OCI-M1 (cell line): ENCODE results near the gene TENM3.

ENCODE experiments used
- DNase-seq: peaks from one replicate; lab custom pipeline; 2025; lab: John Stamatoyannopoulos, UW

Gene TENM3

GRCh38 chr4:182741054-182741453, 497.9 kb downstream of the TENM3 start:
- DNase-seq, result no peak

- no peak for DNase-seq
These were observed 498.7 kb downstream of the TENM3 start for GRCh38 chr4:182741914-182742313.

GRCh38 chr4:182743815-182744214, 500.6 kb downstream of the TENM3 start:
- DNase-seq, result no peak

DNA sequence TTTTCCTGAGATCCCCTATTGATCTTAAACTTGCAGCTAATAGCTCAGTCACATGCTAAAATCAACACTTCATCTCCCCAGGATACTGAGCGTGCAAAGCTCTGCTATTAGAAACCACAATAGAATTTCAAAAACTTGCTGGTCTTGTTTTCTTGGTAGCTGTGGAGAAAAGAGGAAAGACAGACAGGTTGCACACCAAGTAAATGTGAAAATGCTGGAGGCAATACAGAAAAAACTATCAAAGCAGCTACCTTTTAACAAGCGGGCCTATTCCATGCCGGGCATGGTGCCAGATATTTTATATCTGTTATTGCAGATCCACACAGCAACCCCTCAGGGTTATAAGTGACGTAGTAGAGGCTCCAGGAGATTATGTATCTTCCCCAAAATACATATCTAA, 502.0 kb downstream of the TENM3 start:
- peak; percentile 94 for DNase-seq

DNA sequence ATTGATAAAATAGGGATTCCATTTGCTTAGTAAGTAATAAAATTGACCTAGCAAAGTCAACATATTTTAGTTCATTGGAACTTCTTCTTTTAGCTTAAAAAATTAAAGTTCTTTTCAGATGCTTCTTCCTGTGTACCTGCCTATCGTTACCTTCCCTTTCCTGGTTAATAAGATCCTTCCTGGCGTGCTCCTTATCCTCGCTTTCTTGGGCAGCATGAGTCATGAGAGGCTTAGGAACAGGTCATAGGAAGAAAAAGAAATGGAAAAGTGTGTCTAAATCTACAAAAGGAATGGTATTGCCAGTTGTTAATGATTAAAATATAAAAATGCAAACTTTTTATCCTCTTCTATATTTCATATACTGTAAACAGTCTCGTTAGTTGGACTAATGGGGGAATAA, 503.7 kb downstream of the TENM3 start:
- no peak for DNase-seq

DNA sequence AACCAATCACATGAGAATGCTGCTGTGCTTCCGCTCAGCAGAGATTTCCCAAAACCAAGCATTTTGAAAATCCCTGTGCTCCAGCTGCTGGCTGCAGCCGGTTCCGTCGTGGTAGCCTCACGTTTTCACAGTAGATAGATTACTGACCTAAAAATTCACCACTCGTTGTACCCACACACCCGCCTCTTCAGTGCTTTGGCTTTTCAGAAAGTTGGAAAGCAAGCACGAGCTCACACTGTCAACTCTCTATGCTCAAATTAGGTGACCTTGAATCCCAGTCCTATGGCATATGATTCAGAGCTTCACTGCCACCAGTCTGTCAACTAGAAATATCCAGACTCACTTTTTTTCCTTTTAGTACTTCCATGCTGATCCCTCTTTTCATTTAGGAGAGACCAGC, 505.1 kb downstream of the TENM3 start:
- no peak for DNase-seq

DNA sequence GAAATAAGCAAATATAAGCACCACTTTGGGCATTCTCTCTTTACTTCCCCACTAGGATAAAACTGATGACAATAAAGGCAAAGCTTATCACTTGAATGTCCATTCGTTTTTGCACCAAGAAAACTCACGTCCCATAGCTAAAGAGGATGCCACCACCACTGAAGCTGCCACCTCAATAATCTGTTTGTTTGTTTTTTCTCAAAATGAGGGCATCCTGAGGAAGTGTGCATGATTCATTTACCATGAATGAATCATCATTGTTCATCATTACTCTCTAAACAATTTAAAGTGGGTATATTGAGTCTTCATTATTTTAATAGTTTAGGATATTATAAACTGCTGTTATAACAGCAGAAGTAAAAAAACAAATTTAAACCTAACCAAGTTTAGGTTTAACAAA, 505.7 kb downstream of the TENM3 start:
- no peak for DNase-seq

GRCh38 chr4:182749667-182750167, 506.5 kb downstream of the TENM3 start:
- DNase-seq, result no peak

- no peak for DNase-seq
These were observed 509.1 kb downstream of the TENM3 start for GRCh38 chr4:182752158-182752910.

- DNase-seq, result no peak
These were observed 511.7 kb downstream of the TENM3 start for GRCh38 chr4:182754895-182755294.

- DNase-seq, result no peak
These were observed 513.0 kb downstream of the TENM3 start for GRCh38 chr4:182756161-182756690.

DNA sequence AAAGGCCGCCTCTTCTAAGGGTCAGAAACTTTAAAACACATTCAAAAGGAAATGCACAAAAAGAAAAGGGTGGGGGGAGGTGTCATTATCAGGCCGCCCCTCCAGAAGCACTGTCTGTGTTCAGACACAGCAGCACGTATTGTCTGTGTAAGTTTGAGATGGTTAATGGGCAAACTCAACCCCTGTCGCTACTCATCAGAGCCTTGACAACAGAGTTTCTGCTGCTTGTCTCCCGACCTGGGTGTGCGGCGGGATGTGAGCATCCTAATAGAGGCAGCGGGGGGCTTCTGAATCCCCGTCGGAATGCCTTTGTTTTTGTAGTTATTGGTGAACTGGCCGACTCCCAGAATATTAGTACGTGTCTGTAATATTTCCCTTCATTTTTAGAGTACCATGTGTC, 515.1 kb downstream of the TENM3 start:
- no peak for DNase-seq

DNA sequence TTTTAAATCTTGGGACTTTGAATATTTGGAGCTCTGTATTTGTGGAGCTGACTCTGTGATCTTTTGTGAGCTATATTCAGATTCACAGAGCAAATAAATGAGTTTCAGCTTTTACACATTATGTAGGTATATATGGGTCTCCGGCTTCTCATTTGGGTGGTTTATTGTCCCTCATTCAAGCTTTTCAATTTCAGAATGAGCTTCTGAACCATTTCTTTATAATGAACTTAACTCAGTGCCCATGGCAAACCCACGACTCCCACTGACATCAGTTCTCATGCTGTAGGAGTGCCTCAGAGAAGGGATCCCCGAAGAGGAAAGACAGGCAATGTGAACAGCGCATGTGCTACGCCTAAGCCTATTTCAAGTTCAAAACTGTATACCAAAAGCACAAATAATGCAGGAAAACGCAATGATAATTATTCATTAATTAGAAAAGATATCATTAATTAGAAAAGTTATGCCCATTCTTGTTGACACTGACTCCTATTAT, 517.4 kb downstream of the TENM3 start:
- no peak for DNase-seq

DNA sequence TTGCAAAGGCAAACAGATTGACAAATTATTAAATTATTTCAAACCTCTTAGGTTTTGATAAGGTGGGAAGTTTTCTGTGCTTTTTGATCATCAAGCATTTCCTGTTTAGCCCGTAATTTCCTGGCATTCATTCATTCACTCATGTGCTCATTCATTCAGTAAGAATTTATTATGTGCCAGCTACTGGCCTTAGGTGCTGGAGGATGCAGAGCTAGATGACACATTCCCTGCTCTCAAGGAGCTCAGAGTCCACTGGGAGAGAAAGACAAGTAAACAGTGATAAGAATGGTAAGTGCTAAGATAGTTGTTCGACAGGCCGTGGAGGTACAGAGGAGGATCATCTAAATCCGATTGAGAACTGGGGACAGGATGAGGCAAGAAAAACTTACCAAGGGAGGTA, 520.9 kb downstream of the TENM3 start:
- DNase-seq, result no peak

DNA sequence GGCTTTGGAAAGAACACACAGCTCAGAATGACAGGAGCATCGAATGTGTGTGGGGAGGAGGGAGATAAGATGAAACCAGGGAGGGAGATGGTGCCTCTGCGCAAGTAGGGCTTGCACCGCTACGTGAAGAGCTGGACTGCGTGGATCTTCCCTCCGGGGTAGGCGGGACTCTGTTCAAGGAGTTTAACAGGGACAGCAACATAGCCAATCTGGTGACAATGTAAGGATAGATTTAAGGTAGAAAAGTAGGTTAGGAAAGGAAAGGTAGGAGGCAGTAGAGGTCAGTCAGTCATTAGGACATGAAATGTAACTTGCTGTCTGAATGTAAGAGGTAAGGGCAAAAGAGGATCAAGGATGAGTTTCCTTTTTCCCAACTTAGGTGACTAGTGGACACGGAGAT, 521.4 kb downstream of the TENM3 start:
- DNase-seq, result no peak

DNA sequence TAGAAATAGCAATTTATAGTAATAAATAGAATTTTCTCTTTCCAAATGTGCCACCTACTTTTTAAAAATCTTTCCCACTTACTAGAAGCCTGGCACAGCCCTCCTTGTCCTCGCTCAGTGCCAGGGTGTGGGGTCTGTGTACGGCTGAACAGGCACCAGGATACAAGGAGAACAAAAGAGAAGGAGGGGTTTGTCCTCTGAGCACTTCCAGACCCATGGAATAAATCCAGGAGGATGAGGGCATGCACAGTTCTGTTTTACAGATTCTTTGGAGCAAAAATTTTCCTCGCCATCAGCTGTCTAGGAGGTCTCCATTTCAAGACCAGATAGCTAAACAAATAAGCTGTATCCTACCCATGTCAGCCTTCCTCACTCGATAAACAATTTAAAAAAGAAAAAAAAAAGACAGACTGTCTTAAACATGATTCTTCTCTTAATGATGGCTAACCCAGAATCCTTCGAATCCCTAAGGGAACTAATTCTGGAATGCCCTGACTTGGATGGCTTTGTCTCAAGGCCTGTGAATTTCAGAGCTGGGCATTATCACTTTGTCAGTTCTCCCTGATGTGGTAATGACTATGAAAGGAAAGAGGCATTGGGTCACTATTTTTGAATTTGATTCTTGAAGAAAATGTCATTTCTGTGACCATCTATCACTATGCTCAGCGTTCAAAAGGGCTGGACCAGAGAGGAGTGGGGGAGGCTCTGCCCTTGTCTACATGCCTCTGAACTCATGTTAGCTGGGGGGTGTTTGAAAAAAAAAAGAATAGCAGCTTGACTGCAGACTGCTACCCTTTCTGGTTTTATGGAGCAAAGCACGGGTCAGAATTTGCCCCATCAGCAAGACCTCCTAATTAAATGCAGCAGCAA, 523.0 kb downstream of the TENM3 start:
- DNase-seq, result no peak

DNA sequence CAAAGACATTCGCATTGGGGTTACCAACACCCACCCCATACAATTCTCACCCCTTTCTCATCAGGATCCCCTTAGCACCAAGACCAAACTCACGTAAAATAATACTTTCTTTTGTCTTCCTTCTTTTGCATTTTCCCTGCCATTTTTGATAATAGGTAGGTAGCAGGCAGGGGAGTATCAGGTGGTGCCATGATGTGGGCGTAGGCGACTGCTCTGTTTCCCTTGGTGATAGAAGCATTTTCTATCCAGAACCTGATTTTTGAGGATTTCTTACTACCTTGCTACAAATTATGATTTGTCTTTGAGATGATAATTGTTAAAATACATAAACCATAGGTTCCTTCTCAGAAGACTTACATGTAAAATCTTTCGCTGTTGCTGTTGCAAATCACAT, 523.7 kb downstream of the TENM3 start:
- no peak for DNase-seq

DNA sequence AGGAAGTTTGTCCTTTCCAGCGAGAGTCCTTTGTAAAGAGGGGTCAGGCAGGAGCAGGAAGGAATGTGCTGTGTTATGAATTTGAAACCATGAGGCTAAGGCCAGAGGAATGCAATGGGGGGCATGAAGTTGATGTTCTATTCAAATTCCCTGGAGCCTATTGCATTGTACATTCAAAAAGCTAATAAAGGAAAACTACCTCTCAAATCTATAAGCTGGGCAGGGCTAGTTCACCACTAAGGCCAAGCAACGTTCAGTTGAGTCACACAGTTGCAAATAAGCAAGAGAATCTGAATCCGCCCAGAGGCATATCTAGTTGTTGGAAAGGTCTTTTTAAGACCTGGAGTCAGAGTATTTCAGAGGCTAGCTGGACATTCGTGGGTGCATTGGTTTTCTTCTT, 525.6 kb downstream of the TENM3 start:
- DNase-seq, result no peak

DNA sequence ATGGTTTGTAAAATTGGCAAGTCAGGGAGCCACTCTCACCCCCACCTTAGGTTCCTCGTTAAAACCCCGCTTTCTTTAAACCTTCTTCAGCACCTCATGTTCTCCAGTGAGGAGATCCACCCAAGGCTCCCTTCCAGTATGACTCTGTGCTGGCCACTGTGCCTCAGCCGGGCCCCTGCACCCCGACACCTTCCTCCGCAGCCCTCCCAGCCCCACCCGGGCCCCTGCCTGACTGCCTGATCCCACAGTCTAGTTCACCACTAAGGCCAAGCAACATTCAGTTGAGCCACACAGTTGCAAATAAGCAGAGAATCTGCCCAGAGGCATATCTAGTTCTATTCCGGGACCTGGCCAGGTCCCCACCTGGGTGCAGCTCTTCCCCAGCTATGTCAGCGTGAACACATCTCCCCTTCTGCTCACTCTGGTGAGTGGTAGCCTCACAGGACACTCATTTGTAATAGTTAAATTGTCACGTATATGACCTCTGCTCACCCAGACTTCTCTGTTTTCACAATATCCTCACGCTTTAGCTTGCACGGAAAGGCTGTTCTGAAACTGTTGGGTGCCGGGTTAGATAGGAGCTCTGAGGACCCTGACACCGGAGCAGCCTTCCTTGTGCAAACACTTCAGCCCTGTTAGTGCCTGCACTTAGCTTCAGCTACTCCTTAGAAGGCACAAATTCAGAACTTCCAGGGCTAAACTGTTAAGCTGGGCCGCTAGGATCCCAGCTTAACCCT, 527.2 kb downstream of the TENM3 start:
- no peak for DNase-seq

- DNase-seq, result no peak
These were observed 527.9 kb downstream of the TENM3 start for GRCh38 chr4:182770996-182771514.

GRCh38 chr4:182775075-182775474, 531.9 kb downstream of the TENM3 start:
- DNase-seq, result no peak
